Measurements from ENCODE around the gene SEZ6L.

Gene SEZ6L

GRCh38 chr22:26287382-26288225 lies 118.3 kb downstream of the SEZ6L start:
- H3K4me3 ChIP-seq (ENCODE audit: low read depth, low read length), result no peak overlapping the region
- no peak for TF ChIP-seq CTCF (IDR thresholded peaks at IDR 0.05; ENCODE audit: low read depth, low read length)

- H3K4me3 ChIP-seq (ENCODE audit: low read depth, low read length), result no peak overlapping the region
- TF ChIP-seq CTCF (IDR thresholded peaks at IDR 0.05; ENCODE audit: low read depth, low read length), result no peak
These were observed 120.4 kb downstream of the SEZ6L start for GRCh38 chr22:26289611-26290101.

- TF ChIP-seq CTCF (IDR thresholded peaks at IDR 0.05; ENCODE audit: low read depth, low read length), result no peak
- no peak overlapping the region for H3K4me3 ChIP-seq (ENCODE audit: low read depth, low read length)
These were observed 122.8 kb downstream of the SEZ6L start for GRCh38 chr22:26291940-26292666.

GRCh38 chr22:26292667-26292995 lies 123.4 kb downstream of the SEZ6L start:
- no peak overlapping the region for H3K4me3 ChIP-seq (ENCODE audit: low read depth, low read length)
- TF ChIP-seq CTCF (IDR thresholded peaks at IDR 0.05; ENCODE audit: low read depth, low read length), result no peak

GRCh38 chr22:26295563-26296126 lies 126.4 kb downstream of the SEZ6L start:
- no peak for TF ChIP-seq CTCF (IDR thresholded peaks at IDR 0.05; ENCODE audit: low read depth, low read length)
- H3K4me3 ChIP-seq (ENCODE audit: low read depth, low read length), result no peak overlapping the region

GRCh38 chr22:26298605-26299310 lies 129.5 kb downstream of the SEZ6L start:
- no peak overlapping the region for H3K4me3 ChIP-seq (ENCODE audit: low read depth, low read length)
- no peak for TF ChIP-seq CTCF (IDR thresholded peaks at IDR 0.05; ENCODE audit: low read depth, low read length)
